ENCODE results near the gene NFIB. TPM values are rescaled to one million over a fixed set of nuclear protein-coding genes. Genes with fewer than 3 reads are reported as not detected.

Gene NFIB
- total and polyA plus RNA-seq, 4 experiments from 2014 or later, result not detected

GRCh38 chr9:14275331-14275730 is 38.6 kb downstream of the NFIB start:
- POLR2A ChIA-PET (ENCODE audit: partially characterized antibody), result no interaction called here

GRCh38 chr9:14273696-14274121 is 40.2 kb downstream of the NFIB start:
- H3K27ac ChIP-seq (ENCODE audit: low read depth, low read length), result no peak overlapping the region
- no peaks in the 10 kb centered on the region for H3K27me3 ChIP-seq (ENCODE audit: insufficient read depth, low read length)
- POLR2A ChIA-PET (ENCODE audit: partially characterized antibody), result no interaction called here
- H3K36me3 ChIP-seq (ENCODE audit: insufficient read depth, low read length), result no peaks in the 10 kb centered on the region
- peaks cover 11 to 14% of the 10 kb centered on the region in 2 donors for H3K27me3 Mint-ChIP-seq
- no peak overlapping the region for H3K27ac Mint-ChIP-seq
- H3K36me3 Mint-ChIP-seq, result no peaks in the 10 kb centered on the region
- H3K9me3 ChIP-seq (ENCODE audit: control insufficient read depth in 1 of 2, low read length in 2 of 2), result no peaks in the 10 kb centered on the region
- H3K4me1 Mint-ChIP-seq, result peaks cover 0 to 6% (median 2%) of the 10 kb centered on the region in 4 donors
- H3K4me1 ChIP-seq (ENCODE audit: insufficient read depth, low read length), result no peaks in the 10 kb centered on the region
- no peak for DNase-seq
- no peak overlapping the region for H3K4me3 Mint-ChIP-seq
- H3K9me3 Mint-ChIP-seq, result peaks cover 0 to 6% (median 0%) of the 10 kb centered on the region in 8 donors
- intact Hi-C loops (cut with micrococcal nuclease), result no loop called here
- CTCF ChIA-PET (ENCODE audit: partially characterized antibody), result no interaction called here
- no peak overlapping the region for H3K4me3 ChIP-seq (ENCODE audit: low read length in 2 of 2)

More at GRCh38 chr9:14275331-14275730, 38.6 kb downstream of the NFIB start:
- intact Hi-C loops (cut with micrococcal nuclease), result no loop called here
- CTCF ChIA-PET (ENCODE audit: partially characterized antibody), result no interaction called here
- Histone ChIP-seq H3K27ac (ENCODE audit: low read depth, low read length) (no peak overlapping the region), H3K4me3 (ENCODE audit: low read length in 2 of 2) (no peak overlapping the region), H3K9me3 (ENCODE audit: control insufficient read depth in 1 of 2, low read length in 2 of 2) (no peaks in the 10 kb centered on the region), H3K27me3 (ENCODE audit: insufficient read depth, low read length) (no peaks in the 10 kb centered on the region), H3K36me3 (ENCODE audit: insufficient read depth, low read length) (no peaks in the 10 kb centered on the region), H3K4me1 (ENCODE audit: insufficient read depth, low read length) (no peaks in the 10 kb centered on the region)
- Mint-ChIP-seq H3K36me3 (no peaks in the 10 kb centered on the region), H3K9me3 (peaks cover 0 to 2% (median 0%) of the 10 kb centered on the region in 8 donors), H3K4me1 (peaks cover 0 to 6% (median 2%) of the 10 kb centered on the region in 4 donors), H3K27me3 (peaks cover 14% of the 10 kb centered on the region in 2 donors), H3K4me3 (no peak overlapping the region), H3K27ac (no peak overlapping the region)
- DNase-seq, result no peak

DNA sequence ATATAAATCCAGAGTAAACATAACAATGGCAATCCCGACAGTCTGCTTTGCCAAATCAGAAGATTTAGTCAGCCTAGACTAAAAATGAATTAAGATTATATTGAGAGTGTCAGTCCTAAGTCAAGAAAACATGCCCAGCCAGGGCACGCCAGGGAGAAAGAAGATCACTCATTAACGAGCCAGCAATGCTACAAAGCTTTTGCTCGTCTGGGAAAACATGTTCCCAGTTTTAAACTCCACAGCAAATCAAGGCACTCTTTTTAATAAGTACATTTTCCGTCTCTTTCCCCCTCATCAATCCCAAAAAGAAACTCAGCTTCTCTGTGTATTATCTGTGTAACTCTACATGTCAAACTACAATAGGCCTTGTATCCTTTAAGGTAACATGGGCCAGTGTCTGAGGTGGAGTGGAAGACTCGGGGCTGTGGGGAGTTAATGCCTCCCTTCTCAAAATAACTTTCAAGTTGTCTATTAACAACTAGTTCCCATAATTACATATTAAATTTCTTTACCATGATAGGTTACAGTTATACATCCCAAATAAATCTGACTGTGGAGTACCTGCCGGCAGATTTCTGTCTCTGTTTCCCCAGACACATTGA is 40.9 kb downstream of the NFIB start:
- Mint-ChIP-seq H3K4me3 (no peak overlapping the region), H3K27ac (no peak overlapping the region), H3K36me3 (no peaks in the 10 kb centered on the region), H3K4me1 (peaks cover 0 to 6% (median 2%) of the 10 kb centered on the region in 4 donors), H3K9me3 (peaks cover 0 to 9% (median 0%) of the 10 kb centered on the region in 8 donors), H3K27me3 (peaks cover 9 to 10% of the 10 kb centered on the region in 2 donors)
- no peaks in the 10 kb centered on the region for H3K27me3 ChIP-seq (ENCODE audit: insufficient read depth, low read length)
- ChIA-PET POLR2A (ENCODE audit: partially characterized antibody) (no interaction called here), CTCF (ENCODE audit: partially characterized antibody) (no interaction called here)
- H3K36me3 ChIP-seq (ENCODE audit: insufficient read depth, low read length), result no peaks in the 10 kb centered on the region
- H3K27ac ChIP-seq (ENCODE audit: low read depth, low read length), result no peak overlapping the region
- no peak for DNase-seq
- intact Hi-C loops (cut with micrococcal nuclease), result no loop called here
- H3K4me1 ChIP-seq (ENCODE audit: insufficient read depth, low read length), result no peaks in the 10 kb centered on the region
- no peaks in the 10 kb centered on the region for H3K9me3 ChIP-seq (ENCODE audit: control insufficient read depth in 1 of 2, low read length in 2 of 2)
- H3K4me3 ChIP-seq (ENCODE audit: low read length in 2 of 2), result no peak overlapping the region

GRCh38 chr9:14271093-14271673 is 42.8 kb downstream of the NFIB start:
- Histone ChIP-seq H3K4me1 (ENCODE audit: insufficient read depth, low read length) (no peaks in the 10 kb centered on the region), H3K36me3 (ENCODE audit: insufficient read depth, low read length) (no peaks in the 10 kb centered on the region), H3K9me3 (ENCODE audit: control insufficient read depth in 1 of 2, low read length in 2 of 2) (no peaks in the 10 kb centered on the region), H3K27ac (ENCODE audit: low read depth, low read length) (no peak overlapping the region), H3K27me3 (ENCODE audit: insufficient read depth, low read length) (no peaks in the 10 kb centered on the region), H3K4me3 (ENCODE audit: low read length in 2 of 2) (no peak overlapping the region)
- H3K27ac Mint-ChIP-seq, result no peak overlapping the region
- H3K4me3 Mint-ChIP-seq, result no peak overlapping the region
- H3K4me1 Mint-ChIP-seq, result peaks cover 0 to 6% (median 2%) of the 10 kb centered on the region in 4 donors
- peaks cover 0 to 9% (median 0%) of the 10 kb centered on the region in 8 donors for H3K9me3 Mint-ChIP-seq
- no peaks in the 10 kb centered on the region for H3K36me3 Mint-ChIP-seq
- intact Hi-C loops (cut with micrococcal nuclease), result no loop called here
- no peak for DNase-seq
- ChIA-PET CTCF (ENCODE audit: partially characterized antibody) (no interaction called here), POLR2A (ENCODE audit: partially characterized antibody) (no interaction called here)
- H3K27me3 Mint-ChIP-seq, result peaks cover 9 to 13% of the 10 kb centered on the region in 2 donors

DNA sequence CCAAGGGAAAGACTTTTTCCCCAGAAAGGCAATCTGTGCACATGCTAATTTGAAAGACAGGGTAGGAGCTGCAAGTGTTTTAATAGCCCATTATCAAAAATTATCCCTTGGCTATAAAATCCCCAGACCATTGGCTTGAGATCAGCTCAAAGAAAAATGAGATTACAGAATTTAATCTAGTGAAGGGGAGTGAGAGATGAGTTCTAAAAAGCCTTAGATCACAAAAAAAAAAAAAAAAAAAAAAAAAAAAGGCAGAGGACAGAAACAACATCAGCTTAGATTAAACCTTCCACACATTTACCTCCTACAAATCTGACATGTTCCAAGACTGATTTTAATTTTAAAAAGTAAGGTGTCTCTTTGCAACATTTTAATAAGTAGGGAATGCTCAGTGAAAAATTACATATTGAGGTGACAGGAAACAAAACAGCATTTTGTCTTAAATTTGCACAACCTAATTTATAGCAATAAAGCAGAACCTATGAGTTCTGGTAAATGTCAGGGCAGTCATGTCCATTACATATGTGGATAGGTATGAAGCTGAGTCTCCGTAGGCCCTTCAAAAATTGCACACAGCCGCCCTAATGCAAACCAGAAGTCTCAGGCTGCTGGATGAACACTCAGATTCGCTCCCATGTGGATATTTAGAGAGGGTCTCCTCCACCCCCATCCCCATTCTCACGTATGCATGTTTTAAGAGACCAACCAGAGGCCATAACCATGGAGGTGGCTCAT is 43.4 kb downstream of the NFIB start:
- H3K9me3 Mint-ChIP-seq, result peaks cover 0 to 7% (median under 1%) of the 10 kb centered on the region in 8 donors
- intact Hi-C loops (cut with micrococcal nuclease), result no loop called here
- POLR2A ChIA-PET (ENCODE audit: partially characterized antibody), result no interaction called here

DNA sequence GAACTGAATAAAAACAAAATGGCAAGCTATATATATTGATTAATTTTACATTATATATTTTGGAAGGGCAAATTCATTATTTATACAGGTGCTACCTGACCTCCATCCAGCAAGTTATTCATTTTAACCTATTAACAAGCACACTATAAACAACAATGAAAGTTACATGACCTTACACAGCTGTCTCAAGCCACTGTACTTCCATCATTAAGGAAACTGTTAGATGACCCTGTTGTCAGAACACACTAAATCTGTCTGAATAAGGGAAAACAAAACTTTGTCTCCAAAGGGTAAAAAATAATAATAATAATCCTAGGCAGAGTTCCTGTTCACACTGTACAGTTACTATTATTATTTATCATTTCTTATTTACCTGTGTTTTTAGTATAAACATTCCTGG is 44.0 kb downstream of the NFIB start:
- no peak overlapping the region for H3K4me3 ChIP-seq (ENCODE audit: low read length in 2 of 2)
- H3K4me1 Mint-ChIP-seq, result peaks cover 0 to 6% (median 2%) of the 10 kb centered on the region in 4 donors
- CTCF ChIA-PET (ENCODE audit: partially characterized antibody), result interaction anchor here (0.6 kb wide), 1 partner anchor 60 kb away, joined by 3 read pairs; no protein-coding TSS in a partner anchor
- peaks cover 9 to 10% of the 10 kb centered on the region in 2 donors for H3K27me3 Mint-ChIP-seq
- no peak overlapping the region for H3K27ac Mint-ChIP-seq
- H3K9me3 Mint-ChIP-seq, result peaks cover 0 to 7% (median 1%) of the 10 kb centered on the region in 8 donors
- no peaks in the 10 kb centered on the region for H3K4me1 ChIP-seq (ENCODE audit: insufficient read depth, low read length)
- POLR2A ChIA-PET (ENCODE audit: partially characterized antibody), result no interaction called here
- H3K27me3 ChIP-seq (ENCODE audit: insufficient read depth, low read length), result no peaks in the 10 kb centered on the region
- no peaks in the 10 kb centered on the region for H3K36me3 Mint-ChIP-seq
- no peak for DNase-seq
- H3K4me3 Mint-ChIP-seq, result no peak overlapping the region
- intact Hi-C loops (cut with micrococcal nuclease), result no loop called here
- no peaks in the 10 kb centered on the region for H3K36me3 ChIP-seq (ENCODE audit: insufficient read depth, low read length)
- H3K9me3 ChIP-seq (ENCODE audit: control insufficient read depth in 1 of 2, low read length in 2 of 2), result no peaks in the 10 kb centered on the region
- H3K27ac ChIP-seq (ENCODE audit: low read depth, low read length), result no peak overlapping the region

More for the DNA sequence above, 43.4 kb downstream of the NFIB start:
- H3K27me3 ChIP-seq (ENCODE audit: insufficient read depth, low read length), result no peaks in the 10 kb centered on the region
- peaks cover 0 to 6% (median 2%) of the 10 kb centered on the region in 4 donors for H3K4me1 Mint-ChIP-seq
- H3K27me3 Mint-ChIP-seq, result peaks cover 9 to 10% of the 10 kb centered on the region in 2 donors
- no peaks in the 10 kb centered on the region for H3K9me3 ChIP-seq (ENCODE audit: control insufficient read depth in 1 of 2, low read length in 2 of 2)
- CTCF ChIA-PET (ENCODE audit: partially characterized antibody), result interaction anchor here (0.6 kb wide), 1 partner anchor 61 kb away, joined by 3 read pairs; no protein-coding TSS in a partner anchor
- no peaks in the 10 kb centered on the region for H3K4me1 ChIP-seq (ENCODE audit: insufficient read depth, low read length)
- no peaks in the 10 kb centered on the region for H3K36me3 Mint-ChIP-seq
- no peak overlapping the region for H3K27ac ChIP-seq (ENCODE audit: low read depth, low read length)
- no peak for DNase-seq
- no peak overlapping the region for H3K27ac Mint-ChIP-seq
- no peak overlapping the region for H3K4me3 ChIP-seq (ENCODE audit: low read length in 2 of 2)
- no peaks in the 10 kb centered on the region for H3K36me3 ChIP-seq (ENCODE audit: insufficient read depth, low read length)
- H3K4me3 Mint-ChIP-seq, result no peak overlapping the region

DNA sequence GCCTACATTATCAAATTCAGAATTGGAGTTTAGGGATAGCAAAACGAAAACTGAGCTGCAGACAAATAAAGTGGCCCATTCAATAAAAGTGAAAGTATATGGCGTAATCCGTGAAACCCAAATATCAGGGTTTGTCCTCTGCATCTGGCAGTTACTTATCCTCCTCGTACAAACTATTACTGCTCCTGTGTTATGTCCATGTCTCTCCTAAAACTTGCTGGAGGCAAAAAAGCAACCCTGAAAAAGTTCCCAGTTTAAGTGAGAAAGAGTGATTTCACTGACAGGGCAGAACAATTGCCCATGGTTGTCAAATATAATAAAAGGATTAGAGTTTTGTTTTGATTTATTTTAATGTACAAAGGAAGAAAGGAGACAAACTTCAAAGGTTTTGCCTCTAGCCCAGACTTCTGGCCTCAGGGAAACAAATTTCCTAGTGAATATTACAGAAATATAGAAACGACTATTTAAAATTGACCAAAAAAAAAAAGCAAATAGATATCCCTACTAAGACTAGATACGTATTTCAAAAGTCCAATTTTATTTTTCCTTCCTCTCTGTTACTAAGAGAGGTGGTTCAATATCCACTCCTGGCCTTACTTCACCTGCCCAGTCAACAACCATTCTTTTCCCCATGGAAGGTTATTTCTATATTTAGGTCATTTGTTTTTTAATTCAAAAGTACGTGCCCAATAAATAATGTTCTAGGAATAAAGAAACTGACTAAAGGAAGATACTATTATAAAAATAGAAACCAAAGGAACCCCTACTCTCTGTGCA is 50.0 kb downstream of the NFIB start:
- H3K36me3 Mint-ChIP-seq, result no peaks in the 10 kb centered on the region
- POLR2A ChIA-PET (ENCODE audit: partially characterized antibody), result no interaction called here

More for the DNA sequence above, 50.0 kb downstream of the NFIB start:
- intact Hi-C loops (cut with micrococcal nuclease), result no loop called here
- Mint-ChIP-seq H3K27ac (no peak overlapping the region), H3K27me3 (peaks cover 0 to 6% of the 10 kb centered on the region in 2 donors), H3K4me3 (no peak overlapping the region), H3K4me1 (no peaks in the 10 kb centered on the region), H3K9me3 (peaks cover 0 to 5% (median 1%) of the 10 kb centered on the region in 8 donors)
- Histone ChIP-seq H3K27ac (ENCODE audit: low read depth, low read length) (no peak overlapping the region), H3K27me3 (ENCODE audit: insufficient read depth, low read length) (no peaks in the 10 kb centered on the region), H3K36me3 (ENCODE audit: insufficient read depth, low read length) (no peaks in the 10 kb centered on the region), H3K9me3 (ENCODE audit: control insufficient read depth in 1 of 2, low read length in 2 of 2) (no peaks in the 10 kb centered on the region), H3K4me1 (ENCODE audit: insufficient read depth, low read length) (no peaks in the 10 kb centered on the region), H3K4me3 (ENCODE audit: low read length in 2 of 2) (no peak overlapping the region)
- CTCF ChIA-PET (ENCODE audit: partially characterized antibody), result no interaction called here
- no peak for DNase-seq

Measured in CD4-positive, alpha-beta memory T cell (primary cell).